ENCODE data around the gene TARS2.
A peak's percentile ranks its signal among the peaks of the same experiment; 100 is the strongest.

The TARS2 gene

DNA sequence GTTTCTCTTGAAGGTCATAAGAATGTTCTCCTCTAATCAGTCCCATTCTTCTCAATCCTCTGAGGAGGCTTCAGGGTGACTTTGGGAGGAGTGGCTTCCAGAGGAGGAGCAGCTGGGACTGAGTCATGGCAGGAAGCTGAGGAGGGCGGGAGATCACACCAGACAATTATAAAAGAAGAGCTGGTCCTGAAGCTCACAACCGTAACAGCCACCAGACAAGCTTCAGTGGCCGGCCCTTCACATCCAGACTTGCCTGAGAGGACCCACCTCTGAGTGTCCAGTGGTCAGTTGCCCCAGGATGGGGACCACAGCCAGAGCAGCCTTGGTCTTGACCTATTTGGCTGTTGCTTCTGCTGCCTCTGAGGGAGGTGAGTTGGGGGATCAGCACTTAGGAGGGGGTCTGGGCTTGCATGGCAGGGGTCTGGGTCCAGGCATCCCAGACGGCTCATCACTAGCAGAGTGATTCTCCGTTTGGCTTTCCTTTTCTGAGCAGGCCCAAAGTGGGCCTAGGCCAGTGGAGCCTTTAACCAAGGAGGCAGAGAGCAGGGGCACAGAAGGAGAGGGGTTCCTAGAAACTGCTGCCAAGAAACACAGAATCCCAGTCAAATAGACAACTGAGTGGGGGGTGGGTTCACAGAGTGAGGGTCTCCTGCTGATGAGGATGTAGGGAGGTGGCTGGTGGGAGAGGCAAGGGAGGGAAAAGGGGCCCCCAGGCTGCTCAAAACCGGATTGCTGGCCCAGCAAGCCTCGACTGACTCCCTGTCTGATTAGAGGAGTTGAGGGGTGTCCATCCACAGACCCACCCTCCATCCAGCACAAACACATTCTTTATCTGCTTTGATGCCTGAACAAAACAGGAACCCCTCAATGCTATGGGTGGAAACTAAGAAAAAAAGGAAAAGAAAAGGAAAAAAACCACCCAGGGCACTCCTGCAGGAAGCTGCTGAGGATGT is 21.0 kb downstream of the TARS2 start, which contains the start of gene ECM1:
Gene ECM1, plus strand, starts transcription at position 198 of the 953 bp plus-strand sequence. Its CDS starts 101 bp downstream, at position 299.
- DNase-seq (ENCODE audit: low read depth) = peak; percentile 88

DNA sequence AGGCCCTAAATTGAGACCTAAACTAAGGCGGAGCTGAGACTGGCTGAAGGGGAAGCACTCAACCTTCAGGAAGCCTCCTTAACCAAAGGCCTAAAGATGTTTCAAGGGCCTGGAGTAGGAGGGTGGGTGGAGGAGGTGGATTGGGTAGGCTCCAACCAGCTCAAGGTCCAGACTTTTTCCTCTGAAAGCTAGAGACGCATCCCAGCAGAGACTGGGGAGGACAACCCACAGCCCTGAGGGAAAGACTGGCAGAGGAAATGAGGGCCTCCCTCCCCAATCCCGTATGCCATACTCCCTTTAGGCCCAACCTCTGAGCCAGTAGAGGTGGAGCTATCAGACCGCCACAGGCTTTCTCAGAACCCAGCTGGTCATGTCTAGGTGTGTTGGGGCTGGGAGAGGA is 21.8 kb downstream of the TARS2 start:
- DNase-seq (ENCODE audit: low read depth) = no peak

DNA sequence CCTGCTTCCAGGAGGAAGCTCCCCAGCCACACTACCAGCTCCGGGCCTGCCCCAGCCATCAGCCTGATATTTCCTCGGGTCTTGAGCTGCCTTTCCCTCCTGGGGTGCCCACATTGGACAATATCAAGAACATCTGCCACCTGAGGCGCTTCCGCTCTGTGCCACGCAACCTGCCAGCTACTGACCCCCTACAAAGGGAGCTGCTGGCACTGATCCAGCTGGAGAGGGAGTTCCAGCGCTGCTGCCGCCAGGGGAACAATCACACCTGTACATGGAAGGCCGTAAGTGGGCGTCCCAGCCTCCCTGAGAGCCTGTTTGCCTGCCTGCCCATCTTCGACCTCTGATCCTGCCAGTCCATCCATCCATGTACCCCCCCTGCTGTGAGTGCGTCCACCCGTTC is 24.3 kb downstream of the TARS2 start:
- DNase-seq (ENCODE audit: low read depth) = no peak

DNA sequence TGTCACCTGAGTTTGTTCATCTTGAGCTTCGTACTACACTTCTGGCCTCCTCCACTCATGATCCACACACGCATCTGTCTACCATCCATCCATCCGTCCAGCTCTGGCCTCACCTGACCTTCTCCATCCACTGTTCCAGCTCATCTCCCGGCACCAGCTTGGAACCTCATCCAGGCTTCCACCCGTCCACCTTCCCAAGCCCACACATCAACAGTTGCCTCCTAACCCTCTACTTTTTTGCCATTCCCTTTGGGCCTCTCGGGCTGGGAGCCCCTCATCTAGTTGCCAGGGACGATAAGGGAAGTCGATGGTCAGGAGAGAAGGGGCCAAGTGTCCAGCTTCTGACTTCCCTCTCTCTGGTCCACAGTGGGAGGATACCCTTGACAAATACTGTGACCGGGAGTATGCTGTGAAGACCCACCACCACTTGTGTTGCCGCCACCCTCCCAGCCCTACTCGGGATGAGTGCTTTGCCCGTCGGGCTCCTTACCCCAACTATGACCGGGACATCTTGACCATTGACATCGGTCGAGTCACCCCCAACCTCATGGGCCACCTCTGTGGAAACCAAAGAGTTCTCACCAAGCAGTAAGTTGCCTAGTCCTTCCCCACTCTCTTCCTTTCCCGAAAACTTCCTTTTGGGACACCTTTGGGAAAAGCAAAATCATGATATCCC is 24.9 kb downstream of the TARS2 start:
- no peak for DNase-seq (ENCODE audit: low read depth)

DNA sequence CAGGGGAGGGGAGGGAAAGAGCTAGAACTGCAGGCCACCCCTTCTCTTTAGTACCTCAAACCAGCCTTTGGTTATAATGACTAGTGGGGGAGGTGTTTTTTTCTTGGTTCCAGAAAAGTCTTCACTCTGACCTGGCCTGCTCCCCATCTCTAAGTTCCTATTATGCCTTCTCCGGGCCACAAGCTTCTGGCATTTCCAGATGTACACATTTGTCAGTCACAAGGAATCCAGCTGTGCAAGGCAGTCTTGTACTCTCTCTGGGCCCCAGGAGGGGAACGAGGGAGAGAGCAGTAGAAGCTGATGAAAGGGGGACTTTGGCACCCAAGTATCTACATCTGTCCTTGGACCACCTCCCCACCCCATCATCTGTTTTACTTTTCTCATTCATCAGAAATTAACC is 25.6 kb downstream of the TARS2 start:
- DNase-seq (ENCODE audit: low read depth) = no peak

DNA sequence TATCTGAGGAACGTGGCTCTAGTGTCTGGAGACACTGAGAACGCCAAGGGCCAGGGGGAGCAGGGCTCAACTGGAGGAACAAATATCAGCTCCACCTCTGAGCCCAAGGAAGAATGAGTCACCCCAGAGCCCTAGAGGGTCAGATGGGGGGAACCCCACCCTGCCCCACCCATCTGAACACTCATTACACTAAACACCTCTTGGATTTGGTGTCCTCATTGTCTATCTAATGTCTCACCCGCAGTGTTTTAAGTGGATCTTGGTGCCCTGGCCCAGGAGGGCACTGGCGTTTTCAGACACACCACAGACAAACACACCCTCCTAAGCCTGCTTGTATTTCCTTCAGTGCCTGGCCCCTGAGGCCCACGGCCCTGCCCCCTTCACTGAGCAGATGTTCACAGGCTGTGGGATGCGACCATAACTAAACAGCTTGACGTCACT is 26.2 kb downstream of the TARS2 start:
- DNase-seq (ENCODE audit: low read depth) = peak; percentile 57

DNA sequence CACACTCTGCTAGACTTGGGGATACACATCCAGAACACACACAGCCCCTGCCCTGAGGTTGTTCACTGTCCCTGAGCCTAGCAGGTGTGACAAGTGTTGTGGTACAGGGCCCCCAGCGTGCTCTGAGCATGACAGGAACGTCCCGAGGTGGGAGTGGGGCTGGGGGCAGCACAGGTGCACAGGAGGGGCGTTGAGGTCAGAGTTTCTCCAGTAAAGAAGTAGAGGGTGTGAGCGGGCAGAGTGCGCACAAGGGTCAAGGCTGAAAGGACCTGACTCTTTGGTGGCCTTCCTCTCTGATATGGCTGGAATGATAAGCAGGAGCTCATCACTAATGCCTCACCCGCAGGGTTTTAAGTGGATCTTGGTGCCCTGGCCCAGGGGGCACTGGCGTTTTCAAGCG is 27.0 kb downstream of the TARS2 start:
- DNase-seq (ENCODE audit: low read depth) = no peak

DNA sequence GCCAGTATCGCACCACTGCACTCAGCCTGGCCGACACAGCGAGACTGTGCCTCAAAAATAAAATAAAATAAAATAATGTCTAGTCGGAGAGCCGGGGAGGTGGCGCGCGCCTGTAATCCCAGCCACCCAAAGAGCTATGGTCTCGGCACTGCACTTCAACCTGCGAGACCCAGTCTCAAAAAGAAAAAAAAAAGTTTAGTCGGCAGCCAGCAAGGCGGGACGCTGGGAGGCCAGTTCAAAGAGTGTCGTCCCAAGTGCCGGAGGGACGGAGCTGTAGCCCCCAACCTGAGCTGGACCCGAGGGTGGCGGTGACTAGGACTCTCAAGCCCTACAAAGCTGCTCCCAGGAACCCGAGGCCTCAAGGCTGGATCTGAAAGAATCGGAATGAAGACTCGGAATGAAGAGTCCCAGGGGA is 27.7 kb downstream of the TARS2 start:
- no peak for DNase-seq (ENCODE audit: low read depth)

DNA sequence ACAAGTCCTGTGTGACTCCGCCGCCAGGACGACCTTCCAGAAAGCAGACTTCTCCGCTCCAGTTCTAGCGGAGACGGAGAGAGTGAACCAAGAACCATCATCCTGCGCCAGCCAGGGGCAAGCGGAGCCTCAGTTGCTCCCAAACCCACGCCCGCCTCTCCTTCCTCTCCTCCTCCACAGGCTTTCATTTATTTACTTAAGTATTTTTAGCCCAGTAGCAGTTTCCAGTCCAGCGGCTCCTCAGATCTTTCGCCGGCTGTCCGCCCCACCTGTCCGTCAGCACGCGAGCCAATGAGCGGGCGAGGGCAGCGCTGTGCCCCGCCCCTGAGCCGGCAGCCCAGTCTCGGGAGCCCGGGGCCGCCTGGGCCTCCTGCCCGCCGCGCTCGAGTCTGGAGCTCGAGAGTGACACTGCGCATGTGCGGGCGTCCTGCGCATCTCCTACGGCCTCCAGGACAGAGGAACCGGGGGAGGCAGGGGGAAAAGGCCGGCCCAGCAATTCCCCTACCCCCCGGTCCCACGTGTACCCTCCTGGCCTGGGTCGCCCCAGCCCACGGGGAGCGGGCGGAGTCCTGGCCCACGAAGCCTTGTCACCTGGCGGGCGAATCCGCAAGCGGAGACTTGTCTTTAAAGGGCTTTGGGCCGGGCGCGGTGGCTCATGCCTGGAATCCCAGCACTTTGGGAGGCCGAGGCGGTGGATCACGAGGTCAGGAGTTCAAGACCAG is 28.3 kb downstream of the TARS2 start, which contains the start of gene FALEC:
Gene FALEC, plus strand, starts transcription at position 425 of the 722 bp plus-strand sequence.
- DNase-seq (ENCODE audit: low read depth) = peak; percentile 97

DNA sequence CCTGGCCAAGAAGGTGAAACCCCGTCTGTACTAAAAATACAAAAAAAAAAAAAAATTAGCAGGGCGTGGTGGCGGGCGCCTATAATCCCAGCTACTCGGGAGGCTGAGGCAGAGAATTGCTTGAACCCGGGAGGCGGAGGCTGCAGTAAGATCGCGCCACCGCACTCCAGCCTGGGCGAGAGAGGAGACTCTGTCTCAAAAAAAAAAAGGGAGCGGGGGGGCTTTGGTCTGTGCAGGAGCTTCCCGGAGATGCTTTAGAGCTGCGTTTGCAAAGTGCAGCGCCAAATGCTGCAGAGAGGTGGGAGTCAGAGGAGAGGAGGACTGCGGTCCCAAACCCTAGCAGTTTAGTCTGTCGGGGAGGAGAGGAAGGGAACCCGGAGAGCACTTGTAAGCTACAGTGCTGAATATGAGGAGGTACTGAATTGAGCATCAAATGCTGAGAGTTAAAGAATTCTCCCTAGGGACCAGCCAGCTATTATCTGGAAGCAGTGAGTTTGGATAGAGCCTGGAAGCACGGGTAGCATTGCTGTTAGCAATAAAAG is 28.9 kb downstream of the TARS2 start:
- peak; percentile 42 for DNase-seq (ENCODE audit: low read depth)

DNA sequence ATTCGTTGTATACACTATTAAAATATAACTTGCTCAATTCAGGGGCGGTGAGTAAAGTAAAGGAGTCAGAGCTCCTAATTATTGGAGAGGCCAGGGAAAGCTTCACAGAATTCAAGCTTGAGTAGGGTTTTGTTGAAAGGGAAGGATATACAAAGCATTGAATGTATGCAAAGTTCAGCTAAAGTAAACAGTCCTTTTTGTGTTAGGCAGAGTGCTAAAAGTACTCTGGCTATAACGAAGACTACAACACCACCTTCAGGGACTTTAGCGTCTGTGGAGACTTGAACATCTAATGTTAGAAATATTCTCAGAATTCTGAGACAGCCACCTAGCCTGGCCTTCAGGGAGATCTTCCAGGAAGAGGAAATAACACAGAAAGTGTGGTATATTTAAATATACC is 29.4 kb downstream of the TARS2 start:
- DNase-seq (ENCODE audit: low read depth) = no peak

DNA sequence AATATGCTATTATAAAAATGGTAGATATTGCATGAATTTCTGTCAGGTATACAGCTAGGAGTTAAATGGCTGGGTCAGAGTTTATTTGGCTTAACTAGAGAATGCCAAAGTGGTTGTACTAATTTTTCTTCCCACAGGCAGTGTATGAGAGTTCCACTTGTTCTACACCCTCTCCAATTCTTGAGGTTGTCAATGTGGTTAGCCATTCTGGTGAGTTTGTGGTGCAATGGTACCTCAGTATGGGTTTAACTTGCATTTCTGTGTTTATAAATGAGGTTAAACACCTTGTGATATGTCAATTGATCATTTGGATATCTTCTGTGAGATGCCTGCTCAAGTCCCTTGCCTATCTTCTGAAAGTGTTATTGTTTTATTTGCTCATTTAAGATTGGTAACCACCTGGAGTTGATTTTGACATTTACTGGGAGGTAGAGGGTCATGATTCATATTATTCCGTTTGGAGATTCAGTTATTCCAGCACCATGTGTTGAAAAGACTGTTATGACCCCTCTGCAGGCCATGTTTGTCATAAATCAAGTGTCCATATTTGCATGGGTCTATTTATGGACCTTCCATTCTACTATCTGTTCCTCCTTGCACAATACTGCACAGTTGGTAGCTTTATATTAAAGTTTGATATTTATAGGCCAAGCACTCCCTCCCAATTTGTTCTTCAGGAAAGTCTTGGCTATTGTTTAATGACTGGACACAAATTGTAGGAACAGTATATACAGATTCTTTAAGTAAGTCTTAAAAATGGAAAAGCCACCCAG is 34.2 kb downstream of the TARS2 start:
- DNase-seq (ENCODE audit: low read depth) = no peak

DNA sequence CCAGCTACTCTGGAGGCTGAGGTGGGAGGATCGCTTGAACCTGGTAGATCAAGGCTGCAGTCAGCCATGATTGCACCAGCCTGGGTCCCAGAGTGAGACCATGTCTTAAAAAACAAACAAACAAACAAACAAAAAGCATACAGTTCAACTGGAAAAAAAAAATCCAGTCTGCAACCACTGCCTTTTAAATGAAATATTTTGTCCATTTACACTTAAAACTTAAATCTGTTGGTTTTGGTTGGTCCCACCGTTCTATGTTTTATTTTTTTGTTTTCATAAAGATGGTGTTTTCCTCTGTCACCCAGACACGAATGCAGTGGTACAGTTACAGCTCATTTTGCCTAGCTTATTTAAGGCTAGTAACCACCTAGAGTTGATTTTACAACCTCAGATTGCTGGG is 38.1 kb downstream of the TARS2 start:
- DNase-seq (ENCODE audit: low read depth) = no peak

DNA sequence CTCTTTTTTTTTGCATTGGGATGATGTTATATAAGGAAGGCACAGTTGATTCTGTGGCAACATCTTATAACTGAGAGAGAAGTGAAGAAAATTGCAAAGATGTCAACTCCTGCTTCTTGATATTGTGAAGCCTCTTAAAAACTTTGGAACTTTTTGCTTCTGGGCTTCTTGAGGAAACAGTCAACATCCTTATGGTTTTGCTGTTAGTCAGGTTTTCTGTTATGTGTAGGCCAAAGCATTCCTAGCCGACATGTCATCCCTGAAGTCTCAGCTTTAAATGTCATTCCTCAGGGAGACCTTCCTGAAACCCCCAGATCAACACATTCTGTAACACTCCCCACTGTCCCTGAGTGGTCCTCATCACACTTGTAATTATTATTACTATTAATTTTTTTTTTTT is 41.0 kb downstream of the TARS2 start:
- DNase-seq (ENCODE audit: low read depth) = peak; percentile 85

DNA sequence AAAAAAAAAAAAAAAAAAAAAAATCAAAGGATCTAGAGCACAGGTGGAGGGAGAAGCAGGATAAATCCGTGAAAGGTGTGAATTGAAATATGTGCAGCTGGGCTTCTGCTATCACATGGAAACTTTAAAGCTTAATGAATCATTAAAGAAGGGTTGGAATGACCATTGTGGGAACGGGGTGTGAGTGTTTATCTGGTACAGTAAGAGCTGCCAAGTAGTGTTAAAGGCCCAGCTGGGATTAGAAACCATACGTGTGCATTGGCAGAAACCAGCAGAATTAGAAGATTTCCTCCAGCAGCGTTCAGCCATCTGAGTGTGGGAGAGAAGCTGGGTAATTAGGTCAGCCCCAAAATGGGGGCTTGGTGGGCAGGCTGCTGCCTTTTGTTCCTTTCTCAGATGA is 41.8 kb downstream of the TARS2 start:
- DNase-seq (ENCODE audit: low read depth) = peak; percentile 46

DNA sequence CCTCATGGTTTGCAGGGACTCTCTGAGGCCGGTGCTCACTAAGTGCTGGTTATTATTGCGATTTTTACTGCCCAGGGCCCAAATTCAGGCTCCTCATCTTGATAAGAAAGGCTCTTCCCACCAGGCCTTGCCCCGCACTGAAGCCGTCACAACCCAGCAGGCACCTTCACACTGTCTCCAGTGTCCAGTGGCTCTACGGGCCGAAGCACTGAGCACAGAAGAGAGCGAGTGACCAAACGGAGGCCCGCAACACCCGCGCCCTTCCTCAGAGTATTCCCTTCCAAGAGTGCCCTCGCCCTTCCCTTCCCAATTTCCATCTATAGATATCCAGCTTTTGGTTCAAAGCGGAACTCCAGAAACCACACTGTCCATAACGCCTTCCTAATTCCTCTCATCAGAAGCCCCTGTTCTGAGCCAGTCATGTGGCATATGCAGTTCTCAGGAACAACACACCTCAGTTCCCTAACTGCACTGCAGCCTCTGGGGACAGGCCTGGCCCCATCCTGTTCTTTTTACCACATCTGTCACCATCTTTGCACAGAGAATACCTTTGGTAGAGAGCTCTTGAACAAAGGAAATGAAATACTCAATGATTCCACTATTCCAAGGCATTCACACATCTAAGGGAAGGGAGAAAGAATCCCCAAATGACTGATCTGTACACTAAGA is 43.4 kb downstream of the TARS2 start:
- no peak for DNase-seq (ENCODE audit: low read depth)

DNA sequence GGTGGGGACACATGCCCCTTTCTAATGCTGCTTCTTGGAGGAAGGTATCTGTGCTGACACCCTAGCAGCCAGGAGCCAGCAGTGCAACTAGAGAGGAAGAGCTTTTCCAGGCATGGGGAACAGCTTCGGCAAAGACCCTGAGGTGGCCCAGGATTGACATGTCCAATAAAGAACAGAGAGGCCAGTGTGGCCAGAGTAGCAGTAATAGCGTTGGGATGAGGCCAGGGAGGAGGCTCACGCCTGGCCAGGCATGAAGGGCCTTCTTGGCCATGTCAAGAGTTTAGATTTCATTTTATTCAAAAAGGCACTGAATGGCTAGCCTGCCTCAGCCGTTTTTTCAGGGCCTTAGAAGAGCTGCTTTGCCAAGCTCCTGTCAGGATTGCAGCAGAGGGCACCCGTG is 45.6 kb downstream of the TARS2 start:
- DNase-seq (ENCODE audit: low read depth) = no peak

DNA sequence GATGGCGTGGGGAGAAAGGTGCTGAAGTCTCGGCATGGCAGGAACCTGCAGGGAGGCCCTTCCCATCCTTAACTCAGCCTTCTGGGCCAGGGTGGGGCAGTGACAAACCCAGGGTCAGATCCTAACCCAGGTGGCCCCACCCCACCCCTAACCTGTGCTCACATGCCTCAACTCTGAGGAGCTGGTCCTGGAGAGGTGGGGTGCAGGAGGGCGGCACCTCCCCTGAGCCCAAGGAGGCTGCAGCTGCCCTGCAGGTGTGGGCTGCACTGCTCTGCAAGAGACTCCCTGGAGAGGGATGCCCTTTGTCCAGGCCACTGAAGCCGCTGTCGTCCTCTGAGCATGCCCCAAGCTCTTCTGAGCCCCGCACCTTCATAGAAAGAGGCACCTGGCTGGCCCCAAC is 46.8 kb downstream of the TARS2 start:
- no peak for DNase-seq (ENCODE audit: low read depth)

DNA sequence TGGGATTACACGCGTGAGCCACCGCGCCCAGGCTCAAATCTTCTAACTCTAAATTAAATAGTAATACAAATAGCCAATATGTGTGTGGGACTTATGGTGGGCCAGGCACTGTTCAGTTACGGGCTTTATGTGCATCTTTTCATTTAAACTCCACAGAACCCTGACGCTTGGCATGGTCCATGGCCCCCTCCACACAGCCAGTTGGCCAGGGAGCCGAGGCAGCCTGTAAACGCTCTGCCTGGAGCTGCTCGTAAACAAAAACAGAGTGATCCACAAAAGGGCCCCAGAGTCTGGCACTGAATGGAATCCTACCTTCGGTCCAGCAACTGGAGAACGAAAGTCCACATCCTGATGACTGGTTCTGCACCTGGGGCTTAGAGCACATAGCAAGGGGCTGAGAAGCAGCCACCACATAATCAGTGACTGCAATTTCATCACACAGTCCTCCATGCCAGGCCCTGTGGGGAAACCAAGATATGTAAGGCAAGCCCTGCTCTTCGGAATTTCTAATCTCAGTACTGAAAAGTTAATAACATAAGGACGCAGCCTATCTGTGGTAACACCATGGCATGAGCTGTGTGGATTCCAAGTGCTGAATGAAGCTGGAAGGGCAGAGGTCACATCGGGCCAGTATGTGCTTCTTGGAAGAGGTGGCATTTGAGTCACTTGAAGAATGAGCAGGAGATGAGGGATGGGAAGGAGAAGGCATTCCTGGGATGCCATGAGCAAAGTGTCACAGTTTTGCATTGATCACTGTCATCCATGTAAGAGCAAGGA is 48.5 kb downstream of the TARS2 start:
- peak; percentile 59 for DNase-seq (ENCODE audit: low read depth)
